Kidney (tissue), 14 donors: Measurements from ENCODE around the gene MMAB. TPM values are rescaled to one million over a fixed set of nuclear protein-coding genes. Genes with fewer than 3 reads are reported as not detected.

Experiments used
- DNase-seq, 5 donors: peaks; one replicate each; pipeline ENCODE4 v3.0.0-alpha.2; 2013 to 2020
- FAIRE-seq: peaks from 2 replicates; lab custom pipeline; 2012; peaks lifted over from hg19 to GRCh38; lab: Jason Lieb, UNC
- H3K27ac ChIP-seq, 2 donors: one replicate each; pipeline ENCODE4 v1.7.0; 2013; ENCODE audit warnings: low read depth in 2 of 2, low read length in 2 of 2, inconsistent platforms in 1 of 2
- H3K27me3 ChIP-seq: one replicate; pipeline ENCODE4 v1.7.1; 2013; ENCODE audit warnings: low read length, inconsistent platforms; ENCODE audit not compliant: control insufficient read depth, insufficient read depth
- H3K36me3 ChIP-seq, 3 donors: one replicate each; pipeline versions ENCODE4 v1.7.0 to v1.7.1; 2013; ENCODE audit warnings: low read length in 3 of 3, control low read depth in 1 of 3, inconsistent platforms in 1 of 3; ENCODE audit not compliant: insufficient read depth in 3 of 3, control insufficient read depth in 2 of 3
- H3K4me1 ChIP-seq, 3 donors: one replicate each; pipeline versions ENCODE4 v1.7.0 to v1.7.1; 2013; ENCODE audit warnings: low read length in 3 of 3, inconsistent platforms in 1 of 3, low read depth in 1 of 3; ENCODE audit not compliant: control insufficient read depth in 2 of 3, insufficient read depth in 2 of 3
- H3K4me3 ChIP-seq, 3 donors: one replicate each; pipeline versions ENCODE4 v1.7.0 to v1.8.1; 2013; ENCODE audit warnings: low read length in 3 of 3, control low read depth in 1 of 3, inconsistent platforms in 1 of 3
- H3K9ac ChIP-seq, 3 donors: one replicate each; pipeline versions ENCODE4 v1.7.0 to v1.7.1; 2013; ENCODE audit warnings: low read length in 3 of 3, control low read depth in 1 of 3, inconsistent platforms in 1 of 3
- H3K9me3 ChIP-seq, 3 donors: one replicate each; pipeline versions ENCODE4 v1.7.0 to v1.7.1; 2013; ENCODE audit warnings: low read length in 3 of 3, control low read depth in 1 of 3, inconsistent platforms in 1 of 3; ENCODE audit not compliant: control insufficient read depth in 2 of 3, insufficient read depth in 1 of 3
- intact Hi-C: fragments of 100-400 bp; cut with DNase I; formaldehyde crosslinking; loops from one replicate; pipeline ENCODE4 v1.11.1; 2022
- polyA plus RNA-seq: library from polyadenylated mRNA; stranded (reverse); fragments of 350-450 nt; fragmentation: Illumina TruSeq; extraction: RNeasy Lipid Tissue Mini Kit (QIAGEN cat#74804); gene quantifications from one replicate; pipeline ENCODE4 v1.2.3, GENCODE V29; 2014; ENCODE audit warnings: low read depth, low replicate concordance; ENCODE audit not compliant: insufficient read depth
- total RNA-seq: library from RNA; stranded (reverse); fragmentation: NEBNext Ultra II Directional; extraction: Animal tissue kit (Norgen Biotek cat#: 25700); gene quantifications from one replicate; pipeline ENCODE4 v1.2.1, GENCODE V29; 2021
- TF ChIP-seq, protein P1 (sequence below): IDR thresholded peaks from 3 replicates; pipeline ENCODE4 v1.5.1; 2012; ENCODE audit warnings: mild to moderate bottlenecking, moderate library complexity, borderline replicate concordance; ENCODE audit not compliant: insufficient read depth; ENCODE audit errors: extremely low read depth
- donor health status: control.
- donor health status: control.
- donor health status: control.
- donor health status: control.
- donor health status: control.
- donor health status: DM: yes; HTN: yes; CAD: no.
- donor health status: Normal renal cell carcinoma (clear cell type).

Gene MMAB
- total and polyA plus RNA-seq, 2 donors from 2014 or later = 42.9 to 96.3 TPM

DNA sequence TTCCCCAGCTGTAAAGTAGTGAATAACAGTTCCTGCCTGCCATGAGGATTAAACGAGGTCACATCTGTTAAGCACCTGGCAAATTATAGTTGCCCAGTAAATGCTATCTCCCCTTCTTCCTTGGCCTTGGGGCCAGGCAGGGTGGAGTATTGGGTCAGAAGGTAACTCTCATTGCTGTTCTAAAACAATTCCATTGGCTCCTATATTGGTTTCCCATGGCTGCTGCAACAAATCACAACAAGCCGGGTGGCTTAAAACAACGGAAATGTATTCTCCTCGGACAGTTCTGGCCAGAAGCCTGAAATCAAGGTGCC lies 31.9 kb downstream of the MMAB start:
- intact Hi-C loops = no loop called here
- H3K27ac ChIP-seq = no peak overlapping the region
- no peaks in the 10 kb centered on the region for H3K27me3 ChIP-seq
- FAIRE-seq (no peak), DNase-seq (no peak)
- H3K4me1 ChIP-seq = no peaks in the 10 kb centered on the region
- no peak overlapping the region for H3K9ac ChIP-seq
- TF ChIP-seq, protein P1, sequence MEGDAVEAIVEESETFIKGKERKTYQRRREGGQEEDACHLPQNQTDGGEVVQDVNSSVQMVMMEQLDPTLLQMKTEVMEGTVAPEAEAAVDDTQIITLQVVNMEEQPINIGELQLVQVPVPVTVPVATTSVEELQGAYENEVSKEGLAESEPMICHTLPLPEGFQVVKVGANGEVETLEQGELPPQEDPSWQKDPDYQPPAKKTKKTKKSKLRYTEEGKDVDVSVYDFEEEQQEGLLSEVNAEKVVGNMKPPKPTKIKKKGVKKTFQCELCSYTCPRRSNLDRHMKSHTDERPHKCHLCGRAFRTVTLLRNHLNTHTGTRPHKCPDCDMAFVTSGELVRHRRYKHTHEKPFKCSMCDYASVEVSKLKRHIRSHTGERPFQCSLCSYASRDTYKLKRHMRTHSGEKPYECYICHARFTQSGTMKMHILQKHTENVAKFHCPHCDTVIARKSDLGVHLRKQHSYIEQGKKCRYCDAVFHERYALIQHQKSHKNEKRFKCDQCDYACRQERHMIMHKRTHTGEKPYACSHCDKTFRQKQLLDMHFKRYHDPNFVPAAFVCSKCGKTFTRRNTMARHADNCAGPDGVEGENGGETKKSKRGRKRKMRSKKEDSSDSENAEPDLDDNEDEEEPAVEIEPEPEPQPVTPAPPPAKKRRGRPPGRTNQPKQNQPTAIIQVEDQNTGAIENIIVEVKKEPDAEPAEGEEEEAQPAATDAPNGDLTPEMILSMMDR = no peak
- no peaks in the 10 kb centered on the region for H3K9me3 ChIP-seq
- no peak overlapping the region for H3K4me3 ChIP-seq
- H3K36me3 ChIP-seq = no peaks in the 10 kb centered on the region

DNA sequence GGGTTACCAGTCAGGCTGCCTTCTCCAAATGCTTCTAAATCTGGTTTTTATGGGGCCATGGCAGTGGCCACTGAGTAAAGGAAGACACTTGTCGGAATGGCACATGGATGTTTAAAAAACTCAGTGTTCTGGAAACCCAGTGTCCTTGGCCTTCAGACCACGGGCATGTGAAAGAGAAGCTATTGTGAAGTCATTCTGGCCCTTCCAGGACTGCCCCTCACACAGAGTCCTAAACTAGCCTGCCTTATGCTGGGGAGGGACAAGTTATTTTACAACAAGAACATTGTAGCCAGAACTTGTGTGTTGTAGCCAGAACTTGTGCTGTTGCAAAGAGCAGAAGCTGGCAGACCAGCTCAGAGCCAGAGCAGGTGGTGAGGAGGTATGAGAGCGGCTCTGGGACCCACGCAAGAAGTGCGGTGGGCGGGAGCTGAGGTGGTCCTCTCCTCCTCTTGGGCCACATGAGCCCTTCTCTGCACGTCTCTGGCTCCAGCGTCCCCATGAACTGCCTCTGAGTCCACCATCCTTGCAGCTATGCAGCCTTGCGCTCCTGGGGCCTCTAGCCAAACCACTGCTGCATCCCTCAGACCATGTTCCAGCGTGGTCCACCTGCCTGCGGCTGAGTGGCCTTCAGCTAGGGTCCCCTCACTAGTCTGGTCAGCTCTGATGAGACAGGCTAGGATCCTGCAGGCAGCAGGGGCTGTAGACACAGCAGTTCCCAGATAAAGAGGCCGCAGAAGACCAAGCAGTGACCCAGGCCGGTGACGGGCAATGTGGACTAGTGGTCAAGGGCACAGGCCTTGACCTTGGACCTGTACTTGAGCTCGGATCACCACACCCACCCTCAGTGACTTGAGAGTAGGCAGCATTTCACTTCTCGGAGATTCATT lies 32.5 kb downstream of the MMAB start:
- no peak overlapping the region for H3K27ac ChIP-seq
- H3K9me3 ChIP-seq = no peaks in the 10 kb centered on the region
- no peaks in the 10 kb centered on the region for H3K27me3 ChIP-seq
- intact Hi-C loops = no loop called here
- H3K36me3 ChIP-seq = peaks cover 0 to 2% (median 0%) of the 10 kb centered on the region in 3 donors
- TF ChIP-seq, protein P1 = no peak
- FAIRE-seq (no peak), DNase-seq (no peak)
- no peak overlapping the region for H3K9ac ChIP-seq
- H3K4me1 ChIP-seq = no peaks in the 10 kb centered on the region
- no peak overlapping the region for H3K4me3 ChIP-seq

DNA sequence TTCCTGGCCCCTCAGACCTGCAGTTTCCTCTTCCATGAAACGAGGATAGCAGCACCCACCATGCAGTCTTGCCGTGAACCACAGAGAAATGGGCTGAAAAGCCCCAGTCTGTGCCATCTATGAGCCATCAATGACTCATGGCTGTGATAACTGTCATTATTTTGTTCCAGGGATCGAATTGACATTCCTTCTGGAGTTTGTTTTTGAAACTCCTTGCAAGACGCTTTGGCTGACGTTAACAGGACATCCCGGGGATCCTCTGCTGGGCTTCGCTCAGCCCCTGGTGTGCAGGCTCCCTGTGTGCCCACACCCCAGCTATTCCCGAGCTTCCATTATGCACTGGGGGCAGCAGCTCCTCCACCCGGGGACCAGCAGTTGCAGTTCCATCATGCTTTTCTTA lies 33.8 kb downstream of the MMAB start:
- H3K27ac ChIP-seq = no peak overlapping the region

More for the DNA sequence above, 33.8 kb downstream of the MMAB start:
- TF ChIP-seq, protein P1 = no peak
- H3K4me3 ChIP-seq = no peak overlapping the region
- H3K36me3 ChIP-seq = peaks cover 0 to 11% (median 3%) of the 10 kb centered on the region in 3 donors
- H3K4me1 ChIP-seq = no peaks in the 10 kb centered on the region
- intact Hi-C loops = no loop called here
- no peaks in the 10 kb centered on the region for H3K27me3 ChIP-seq
- no peak overlapping the region for H3K9ac ChIP-seq
- DNase-seq (peak in 1 of 5 donors; percentile 2), FAIRE-seq (no peak)
- H3K9me3 ChIP-seq = no peaks in the 10 kb centered on the region
